ENCODE measurements around the gene PAPSS2. TPM values are rescaled to one million over a fixed set of nuclear protein-coding genes. Genes with fewer than 3 reads are reported as not detected.
"Not testable (repeated sequence)": the region's sequence is repeated elsewhere in the genome, so short reads cannot be mapped to it uniquely, and the experiment has no call there.

Gene PAPSS2
- total RNA-seq, 6 experiments from 2014 or later: 65.3 to 158 (median 105) TPM

DNA sequence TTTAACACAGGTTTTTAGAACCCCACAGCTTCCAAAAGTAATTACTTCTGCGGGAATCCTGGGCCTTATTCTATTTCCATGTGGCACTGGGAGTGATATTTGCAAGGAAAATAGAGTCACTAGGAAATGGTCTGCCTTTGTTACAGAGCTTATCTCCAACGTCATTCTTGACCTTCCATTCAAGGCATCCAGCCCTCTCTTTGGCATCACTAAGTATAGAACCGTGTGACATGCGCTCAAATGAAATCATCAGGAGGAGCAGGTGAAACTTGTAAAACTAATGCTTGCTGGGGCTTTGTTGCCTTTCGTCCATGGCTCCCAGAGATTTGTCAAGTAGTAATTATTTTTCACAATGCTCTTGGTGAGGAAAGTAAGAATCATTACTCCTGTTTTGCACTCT lies 73.4 kb downstream of the PAPSS2 start:
- no peaks in the 10 kb centered on the region for H3K27me3 ChIP-seq
- TF ChIP-seq POLR2A (IDR thresholded peaks at IDR 0.05) (no peak), CTCF (IDR thresholded peaks at IDR 0.05) (no peak)
- intact Hi-C loops (cut with DNase I): loop anchor here in 1 of 2 donors (10.0 kb wide), 1 partner anchor 88 kb away; no protein-coding TSS in a partner anchor
- DNase-seq: no peak
- peak in 1 of 4 donors; percentile 16 for ATAC-seq
- no peak overlapping the region for H3K4me3 ChIP-seq
- no peaks in the 10 kb centered on the region for H3K4me1 ChIP-seq
- no peak overlapping the region for H3K27ac ChIP-seq
- peaks cover 0 to 31% (median 2%) of the 10 kb centered on the region in 4 donors for H3K36me3 ChIP-seq
- H3K9me3 ChIP-seq: no peaks in the 10 kb centered on the region
- WGBS (ENCODE audit: insufficient coverage, low coverage, low lambda C conversion rate, missing lambda C conversion rate): 53% methylated on average over 3 of the region's 5 CpGs

DNA sequence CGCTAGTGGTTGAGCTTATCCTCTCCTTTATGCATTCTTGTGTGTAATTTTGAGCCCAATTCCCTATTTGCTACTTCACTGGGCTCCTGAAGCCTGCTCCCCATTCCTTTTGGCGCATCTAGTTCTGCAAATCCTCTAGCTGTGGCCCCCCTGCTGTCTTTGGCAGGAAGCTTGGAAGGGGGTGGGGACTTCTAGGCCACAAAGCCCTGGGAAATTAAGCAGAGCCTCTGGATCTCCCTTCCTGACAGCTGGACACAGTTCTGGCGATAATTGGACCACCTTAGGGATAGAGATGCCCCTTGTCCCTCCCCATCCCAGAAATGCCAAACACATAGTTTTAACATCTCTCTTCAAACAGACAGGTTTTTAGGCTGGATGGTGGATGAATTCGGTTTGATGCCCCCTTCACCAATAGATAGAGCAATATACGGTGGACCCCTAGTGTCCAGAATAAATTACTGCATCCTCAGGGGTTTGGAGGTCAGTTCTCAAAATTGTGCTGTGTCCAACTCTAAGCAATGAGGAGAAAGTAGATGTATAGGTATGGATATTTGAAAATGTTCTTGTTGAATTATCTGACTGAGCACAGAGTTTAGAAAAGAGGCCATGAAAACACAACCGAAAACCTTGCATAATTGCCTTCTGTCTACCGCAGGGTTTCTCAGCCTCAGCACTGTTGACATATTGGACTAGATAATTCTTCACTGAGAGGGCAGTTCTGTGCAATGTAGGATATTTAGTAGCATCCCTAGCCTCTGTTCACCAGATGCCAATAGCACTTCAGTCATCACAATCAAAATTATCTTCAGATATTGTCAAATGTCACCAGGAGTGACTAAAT lies 75.5 kb downstream of the PAPSS2 start:
- ATAC-seq (peak; percentile 73 to 88 (median 78)), DNase-seq (no peak)
- 29% methylated on average over 7 of the region's 7 CpGs for WGBS (ENCODE audit: insufficient coverage, low coverage, low lambda C conversion rate, missing lambda C conversion rate)
- Histone ChIP-seq H3K4me1 (peaks cover 0 to under 1% (median 0%) of the 10 kb centered on the region in 4 donors), H3K9me3 (no peaks in the 10 kb centered on the region), H3K36me3 (peaks cover 0 to 21% (median 2%) of the 10 kb centered on the region in 4 donors), H3K4me3 (no peak overlapping the region), H3K27me3 (no peaks in the 10 kb centered on the region), H3K27ac (peak overlapping the region in 1 of 3 donors; percentile 7)
- intact Hi-C loops (cut with DNase I): loop anchor here in 1 of 2 donors (10.0 kb wide), 1 partner anchor 90 kb away; no protein-coding TSS in a partner anchor
- TF ChIP-seq CTCF (IDR thresholded peaks at IDR 0.05) (peak; percentile 68 to 80 (median 71)), POLR2A (IDR thresholded peaks at IDR 0.05) (no peak)

- H3K27ac ChIP-seq, H3K27me3 ChIP-seq, H3K36me3 ChIP-seq, H3K9me3 ChIP-seq, H3K4me3 ChIP-seq: not testable (repeated sequence)
- H3K4me1 ChIP-seq: peaks cover 0 to 26% (median 2%) of the 10 kb centered on the region in 4 donors
- ATAC-seq (peak in 1 of 4 donors; percentile 39), DNase-seq (peak in 1 of 3 donors; percentile 62)
- intact Hi-C loops (cut with DNase I): loop anchor here in 1 of 2 donors (10.0 kb wide), 1 partner anchor 93 kb away; no protein-coding TSS in a partner anchor
- 60% methylated on average over 1 of the region's 1 CpG for WGBS (ENCODE audit: insufficient coverage, low coverage, low lambda C conversion rate, missing lambda C conversion rate)
These were observed 78.6 kb downstream of the PAPSS2 start for GRCh38 chr10:87738253-87738652.

DNA sequence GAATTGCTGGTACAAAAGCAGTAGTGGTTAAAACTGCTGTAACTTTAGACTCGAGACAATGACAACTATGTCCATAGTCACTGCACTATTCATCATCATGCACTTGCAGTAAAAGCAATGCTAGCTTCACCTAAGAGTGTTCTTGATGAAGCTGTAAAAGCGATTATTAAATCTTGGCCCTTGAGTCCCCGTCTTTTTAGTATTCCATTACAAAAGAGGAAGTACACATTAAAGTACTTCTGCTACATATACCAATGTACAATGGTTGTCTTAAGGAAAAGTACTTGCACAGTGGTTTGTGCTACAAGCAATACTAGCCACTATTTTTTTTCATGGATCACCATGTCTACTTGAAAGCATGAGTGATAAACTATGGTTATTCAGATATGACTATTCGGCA lies 80.0 kb downstream of the PAPSS2 start:
- intact Hi-C loops (cut with DNase I): loop anchor here in 1 of 2 donors (10.0 kb wide), 1 partner anchor 95 kb away; no protein-coding TSS in a partner anchor
- no peak overlapping the region for H3K4me3 ChIP-seq
- peaks cover 0 to 26% (median 2%) of the 10 kb centered on the region in 4 donors for H3K4me1 ChIP-seq
- ATAC-seq (peak in 1 of 4 donors; percentile 16), DNase-seq (no peak)
- H3K27ac ChIP-seq: peak overlapping the region in 1 of 3 donors; percentile 51
- H3K27me3 ChIP-seq: no peaks in the 10 kb centered on the region
- 74% methylated on average over 3 of the region's 4 CpGs for WGBS (ENCODE audit: insufficient coverage, low coverage, low lambda C conversion rate, missing lambda C conversion rate)
- H3K36me3 ChIP-seq: peaks cover 0 to 21% (median 6%) of the 10 kb centered on the region in 4 donors
- no peaks in the 10 kb centered on the region for H3K9me3 ChIP-seq
- TF ChIP-seq CTCF (IDR thresholded peaks at IDR 0.05): no peak
- TF ChIP-seq POLR2A (IDR thresholded peaks at IDR 0.05): no peak

- peaks cover 0 to 26% (median 2%) of the 10 kb centered on the region in 4 donors for H3K4me1 ChIP-seq
- DNase-seq: no peak
- no peak for TF ChIP-seq POLR2A (IDR thresholded peaks at IDR 0.05)
- TF ChIP-seq CTCF (IDR thresholded peaks at IDR 0.05): no peak
- peak; percentile 48 to 78 (median 66) for ATAC-seq
- H3K9me3 ChIP-seq: no peaks in the 10 kb centered on the region
- no peak overlapping the region for H3K4me3 ChIP-seq
- H3K27me3 ChIP-seq: no peaks in the 10 kb centered on the region
- H3K27ac ChIP-seq: peak overlapping the region; percentile 12 to 60 (median 51)
- intact Hi-C loops (cut with DNase I): no loop called here
- peaks cover 0 to 27% (median 9%) of the 10 kb centered on the region in 4 donors for H3K36me3 ChIP-seq
These were observed 80.6 kb downstream of the PAPSS2 start for GRCh38 chr10:87740254-87740655.

DNA sequence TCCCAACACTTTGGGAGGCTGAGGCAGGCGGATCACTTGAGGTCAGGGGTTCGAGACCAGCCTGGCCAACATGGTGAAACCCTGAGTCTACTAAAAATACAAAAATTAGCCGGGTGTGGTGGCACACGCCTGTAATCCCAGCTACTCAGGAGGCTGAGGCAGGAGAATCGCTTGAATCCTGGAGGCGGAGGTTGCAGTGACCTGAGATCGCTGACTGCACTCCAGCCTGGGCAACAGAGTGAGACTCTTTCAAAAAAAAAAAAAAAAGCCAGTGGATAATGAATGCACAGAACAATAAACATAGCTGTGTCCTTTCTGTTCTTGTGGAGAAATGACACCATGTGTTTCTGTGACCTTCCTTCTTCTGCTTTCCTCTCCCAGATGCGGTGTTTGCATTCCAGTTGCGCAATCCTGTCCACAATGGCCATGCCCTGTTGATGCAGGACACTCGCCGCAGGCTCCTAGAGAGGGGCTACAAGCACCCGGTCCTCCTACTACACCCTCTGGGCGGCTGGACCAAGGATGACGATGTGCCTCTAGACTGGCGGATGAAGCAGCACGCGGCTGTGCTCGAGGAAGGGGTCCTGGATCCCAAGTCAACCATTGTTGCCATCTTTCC lies 83.4 kb downstream of the PAPSS2 start:
- WGBS (ENCODE audit: insufficient coverage, low coverage, low lambda C conversion rate, missing lambda C conversion rate): 80% methylated on average over 5 of the region's 18 CpGs
- intact Hi-C loops (cut with DNase I); H3K9me3 ChIP-seq; H3K27me3 ChIP-seq; H3K4me3 ChIP-seq: not testable (repeated sequence)
- peaks cover 0 to 38% (median 14%) of the 10 kb centered on the region in 4 donors for H3K36me3 ChIP-seq
- peak overlapping the region in 1 of 3 donors; percentile 57 for H3K27ac ChIP-seq
- peaks cover 0 to 26% (median 2%) of the 10 kb centered on the region in 4 donors for H3K4me1 ChIP-seq
- ATAC-seq (peak; percentile 46 to 70 (median 56)), DNase-seq (peak in 2 of 3 donors; percentile 48 to 74)
